HEK293T (cell line): ENCODE measurements around the gene NAPB.

Experiments used
- CTCF ChIA-PET: fragments of 350-600 bp; formaldehyde crosslinking; extraction: SDS; loops from one replicate; lab custom pipeline; 2021; ENCODE audit warnings: antibody characterized with exemption, inconsistent platforms; lab: Yijun Ruan, JAX
- POLR2A ChIA-PET: fragments of 350-600 bp; formaldehyde crosslinking; extraction: SDS; loops from one replicate; lab custom pipeline; 2020; ENCODE audit warnings: antibody characterized with exemption, inconsistent platforms; lab: Yijun Ruan, JAX
- DNase-seq: peaks from one replicate; pipeline ENCODE4 v3.0.0; 2012; ENCODE audit warnings: mixed read lengths; ENCODE audit errors: extremely low spot score
- ARNT ChIP-seq: fragments of 450-650 bp; IDR thresholded peaks from 2 replicates; pipeline ENCODE4 v1.6.1; 2017; ENCODE audit warnings: mild to moderate bottlenecking
- BHLHE40 ChIP-seq: fragments of 450-650 bp; IDR thresholded peaks from 2 replicates; pipeline ENCODE4 v1.6.1; 2016; ENCODE audit warnings: mild to moderate bottlenecking, moderate library complexity, borderline replicate concordance
- CTBP1 ChIP-seq: fragments of 450-650 bp; IDR thresholded peaks from 2 replicates; pipeline ENCODE4 v1.6.1; 2016; ENCODE audit warnings: borderline replicate concordance
- ELF4 ChIP-seq: fragments of 450-650 bp; IDR thresholded peaks from 2 replicates; pipeline ENCODE4 v1.6.1; 2017; ENCODE audit warnings: antibody characterized with exemption
- FOXA1 ChIP-seq: fragments of 450-650 bp; IDR thresholded peaks from 2 replicates; pipeline ENCODE4 v1.6.1; 2016; ENCODE audit warnings: mild to moderate bottlenecking
- FOXK2 ChIP-seq: fragments of 450-650 bp; IDR thresholded peaks from 2 replicates; pipeline ENCODE4 v1.6.1; 2016; ENCODE audit warnings: mild to moderate bottlenecking
- FOXM1 ChIP-seq: fragments of 450-650 bp; IDR thresholded peaks from 2 replicates; pipeline ENCODE4 v1.6.1; 2017; ENCODE audit warnings: mild to moderate bottlenecking, borderline replicate concordance
- HDGF ChIP-seq: fragments of 450-650 bp; IDR thresholded peaks from 2 replicates; pipeline ENCODE4 v1.6.1; 2017; ENCODE audit warnings: antibody characterized with exemption, borderline replicate concordance
- L3MBTL2 ChIP-seq: fragments of 450-650 bp; conservative IDR thresholded peaks from 2 replicates; pipeline ENCODE4 v1.6.1; 2016; ENCODE audit warnings: mild to moderate bottlenecking
- LEF1 ChIP-seq: fragments of 450-650 bp; IDR thresholded peaks from 2 replicates; pipeline ENCODE4 v1.6.1; 2017; ENCODE audit warnings: mild to moderate bottlenecking, borderline replicate concordance
- NFRKB ChIP-seq: fragments of 450-650 bp; IDR thresholded peaks from 2 replicates; pipeline ENCODE4 v1.6.1; 2016; ENCODE audit warnings: mild to moderate bottlenecking, moderate library complexity
- PKNOX1 ChIP-seq: fragments of 450-650 bp; IDR thresholded peaks from 2 replicates; pipeline ENCODE4 v1.6.1; 2016
- SP1 ChIP-seq: fragments of 450-650 bp; IDR thresholded peaks from 2 replicates; pipeline ENCODE4 v1.6.1; 2017
- SUZ12 ChIP-seq: fragments of 450-650 bp; IDR thresholded peaks from 2 replicates; pipeline ENCODE4 v1.6.1; 2016; ENCODE audit warnings: mild to moderate bottlenecking
- TARDBP ChIP-seq: fragments of 450-650 bp; IDR thresholded peaks from 2 replicates; pipeline ENCODE4 v1.6.1; 2016
- ZNF384 ChIP-seq: fragments of 450-650 bp; IDR thresholded peaks from 2 replicates; pipeline ENCODE4 v1.6.1; 2016

The NAPB gene

GRCh38 chr20:23366384-23366783 is 54.9 kb downstream of the NAPB start:
- no peak for DNase-seq
- ChIA-PET POLR2A (interaction anchor here (1.5 kb wide), 1 partner anchor 16 kb away, joined by 4 read pairs; the partner anchor contains the start of gene NXT1), CTCF (interaction anchor here (0.6 kb wide), 1 partner anchor 234 kb away, joined by 3 read pairs; no protein-coding TSS in a partner anchor)
- TF ChIP-seq PKNOX1 (no peak), CTBP1 (no peak), FOXM1 (no peak), ELF4 (no peak), ARNT (no peak), BHLHE40 (no peak), SP1 (no peak), TARDBP (no peak), LEF1 (no peak), FOXK2 (no peak), SUZ12 (no peak), NFRKB (no peak), HDGF (no peak), ZNF384 (no peak)

DNA sequence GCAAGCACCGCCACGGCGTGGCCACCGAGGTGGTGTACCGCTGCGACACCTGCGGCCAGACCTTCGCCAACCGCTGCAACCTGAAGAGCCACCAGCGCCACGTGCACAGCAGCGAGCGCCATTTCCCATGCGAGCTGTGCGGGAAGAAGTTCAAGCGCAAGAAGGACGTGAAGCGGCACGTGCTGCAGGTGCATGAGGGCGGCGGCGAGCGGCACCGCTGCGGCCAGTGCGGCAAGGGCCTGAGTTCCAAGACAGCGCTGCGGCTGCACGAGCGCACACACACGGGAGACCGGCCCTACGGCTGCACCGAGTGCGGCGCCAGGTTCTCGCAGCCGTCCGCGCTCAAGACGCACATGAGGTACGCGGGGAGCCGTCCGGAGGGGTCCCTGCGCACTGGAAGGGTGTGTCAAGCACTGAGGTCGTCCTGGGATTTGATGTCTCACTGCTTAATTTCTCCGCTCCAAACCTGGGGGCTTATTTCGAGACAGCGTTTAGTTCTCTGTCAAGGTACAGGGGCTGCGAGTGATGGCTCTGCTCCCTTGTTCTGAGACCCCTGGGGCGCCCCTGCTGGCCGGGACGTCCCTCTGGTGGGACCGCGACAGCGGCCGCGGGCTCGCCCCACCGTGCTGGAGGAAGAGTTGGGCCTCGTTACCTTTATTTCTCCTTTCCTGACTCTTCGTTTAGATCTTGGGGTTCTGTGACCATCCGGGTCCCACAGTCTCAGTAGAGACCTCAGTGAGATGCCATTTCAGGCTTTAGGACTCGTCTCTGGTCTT is 55.7 kb downstream of the NAPB start:
- TF ChIP-seq FOXK2 (no peak), ZNF384 (no peak), FOXA1 (no peak), ELF4 (no peak), NFRKB (no peak), SUZ12 (no peak), TARDBP (no peak), ARNT (no peak), FOXM1 (no peak), L3MBTL2 (no peak), LEF1 (no peak), HDGF (no peak), BHLHE40 (no peak)
- ChIA-PET CTCF (no interaction called here), POLR2A (interaction anchor here (1.3 to 2.3 kb wide), 2 partner anchors 15 to 21 kb away, joined by 5 to 7 read pairs; partner anchors contain the start of gene NXT1)
- DNase-seq, result no peak

GRCh38 chr20:23363257-23363649 is 58.0 kb downstream of the NAPB start:
- POLR2A ChIA-PET, result interaction anchor here (2.3 kb wide), 1 partner anchor 13 kb away, joined by 7 read pairs; the partner anchor contains the start of gene NXT1
- DNase-seq, result no peak
- CTCF ChIA-PET, result no interaction called here

GRCh38 chr20:23362392-23363256 is 58.7 kb downstream of the NAPB start:
- POLR2A ChIA-PET, result interaction anchor here (5.7 kb wide), 1 partner anchor 12 kb away, joined by 67 read pairs; the partner anchor contains the start of gene NXT1
- TF ChIP-seq FOXK2, result no peak
- TF ChIP-seq L3MBTL2, result no peak
- TF ChIP-seq ARNT, result no peak
- no peak for TF ChIP-seq FOXM1
- no peak for TF ChIP-seq ELF4
- no peak for TF ChIP-seq BHLHE40
- DNase-seq, result peak; percentile 18
- CTCF ChIA-PET, result no interaction called here

More at GRCh38 chr20:23363257-23363649, 58.0 kb downstream of the NAPB start:
- TF ChIP-seq ARNT, result no peak
- TF ChIP-seq ZNF384, result no peak
- TF ChIP-seq LEF1, result no peak
- no peak for TF ChIP-seq ELF4
- TF ChIP-seq PKNOX1, result no peak
- no peak for TF ChIP-seq FOXM1
- TF ChIP-seq FOXK2, result no peak
- no peak for TF ChIP-seq TARDBP
- TF ChIP-seq BHLHE40, result no peak
- no peak for TF ChIP-seq CTBP1

GRCh38 chr20:23361476-23362391 is 59.6 kb downstream of the NAPB start, which contains the start of gene GZF1:
TSS of gene GZF1 (plus strand) at chr20:23362182. CDS start at chr20:23364384, 2,202 bp downstream.
- peak; percentile 94 for DNase-seq
- POLR2A ChIA-PET, result interaction anchor here (0.6 to 5.7 kb wide), 3 partner anchors 9 to 91 kb away, joined by 3 to 67 read pairs (median 3); partner anchors contain the start of gene NXT1
- CTCF ChIA-PET, result no interaction called here
- TF ChIP-seq SP1, result no peak
- TF ChIP-seq L3MBTL2, result peak; percentile 67
- TF ChIP-seq ELF4, result peak; percentile 65

GRCh38 chr20:23361119-23361475 is 60.2 kb downstream of the NAPB start:
- CTCF ChIA-PET, result no interaction called here
- POLR2A ChIA-PET, result interaction anchor here (0.6 to 5.7 kb wide), 3 partner anchors 10 to 90 kb away, joined by 3 to 67 read pairs (median 3); partner anchors contain the start of gene NXT1
- DNase-seq, result no peak
- no peak for TF ChIP-seq PKNOX1
- TF ChIP-seq CTBP1, result no peak
- TF ChIP-seq L3MBTL2, result no peak
- TF ChIP-seq SP1, result no peak
- TF ChIP-seq LEF1, result no peak
- TF ChIP-seq SUZ12, result no peak
- TF ChIP-seq BHLHE40, result no peak
